ENCODE results near the gene PLCB4. TPM values are rescaled to one million over a fixed set of nuclear protein-coding genes. Genes with fewer than 3 reads are reported as not detected.

Gene PLCB4
- total RNA-seq, 1 experiment from 2014 or later = 0.91 TPM

GRCh38 chr20:9388160-9388812, 319.4 kb downstream of the PLCB4 start:
- Mint-ChIP-seq H3K36me3 (ENCODE audit: insufficient read depth, unreplicated experiment) (peaks cover 4% of the 10 kb centered on the region), H3K4me1 (ENCODE audit: insufficient read depth, unreplicated experiment) (no peaks in the 10 kb centered on the region), H3K27ac (ENCODE audit: low read depth, unreplicated experiment) (no peak overlapping the region), H3K27me3 (ENCODE audit: insufficient read depth, unreplicated experiment) (no peaks in the 10 kb centered on the region), H3K9me3 (ENCODE audit: unreplicated experiment) (no peaks in the 10 kb centered on the region), H3K4me3 (ENCODE audit: unreplicated experiment) (no peak overlapping the region)
- ChIA-PET POLR2A (no interaction called here), CTCF (interaction anchor here (0.6 to 1.9 kb wide), 7 partner anchors 20 to 598 kb away, joined by 3 to 9 read pairs (median 4); no protein-coding TSS in a partner anchor)
- no peak for TF ChIP-seq CTCF (IDR thresholded peaks at IDR 0.05; ENCODE audit: unreplicated experiment)
- DNase-seq (ENCODE audit: unreplicated experiment) = no peak
- intact Hi-C loops (cut with micrococcal nuclease) = no loop called here
- no TSS peak for BruUV-seq (replicated peaks)

- CTCF ChIA-PET = interaction anchor here (0.8 to 1.9 kb wide), 7 partner anchors 9 to 599 kb away, joined by 3 to 9 read pairs (median 4); no protein-coding TSS in a partner anchor
- BruUV-seq (replicated peaks) = no TSS peak
Measured at GRCh38 chr20:9388813-9389161, 319.9 kb downstream of the PLCB4 start.

GRCh38 chr20:9389346-9389745, 320.5 kb downstream of the PLCB4 start:
- Mint-ChIP-seq H3K4me3 (ENCODE audit: unreplicated experiment) (no peak overlapping the region), H3K9me3 (ENCODE audit: unreplicated experiment) (no peaks in the 10 kb centered on the region), H3K4me1 (ENCODE audit: insufficient read depth, unreplicated experiment) (no peaks in the 10 kb centered on the region), H3K27ac (ENCODE audit: low read depth, unreplicated experiment) (no peak overlapping the region), H3K36me3 (ENCODE audit: insufficient read depth, unreplicated experiment) (peaks cover 4% of the 10 kb centered on the region), H3K27me3 (ENCODE audit: insufficient read depth, unreplicated experiment) (no peaks in the 10 kb centered on the region)
- intact Hi-C loops (cut with micrococcal nuclease) = no loop called here
- CTCF ChIA-PET = interaction anchor here (0.8 to 1.9 kb wide), 7 partner anchors 8 to 599 kb away, joined by 3 to 9 read pairs (median 4); no protein-coding TSS in a partner anchor
- BruUV-seq (replicated peaks) = no TSS peak
- DNase-seq (ENCODE audit: unreplicated experiment) = no peak
- POLR2A ChIA-PET = no interaction called here
- no peak for TF ChIP-seq CTCF (IDR thresholded peaks at IDR 0.05; ENCODE audit: unreplicated experiment)

More at GRCh38 chr20:9388813-9389161, 319.9 kb downstream of the PLCB4 start:
- Mint-ChIP-seq H3K4me1 (ENCODE audit: insufficient read depth, unreplicated experiment) (no peaks in the 10 kb centered on the region), H3K9me3 (ENCODE audit: unreplicated experiment) (no peaks in the 10 kb centered on the region), H3K27me3 (ENCODE audit: insufficient read depth, unreplicated experiment) (no peaks in the 10 kb centered on the region), H3K27ac (ENCODE audit: low read depth, unreplicated experiment) (no peak overlapping the region), H3K4me3 (ENCODE audit: unreplicated experiment) (no peak overlapping the region), H3K36me3 (ENCODE audit: insufficient read depth, unreplicated experiment) (peaks cover 4% of the 10 kb centered on the region)
- intact Hi-C loops (cut with micrococcal nuclease) = no loop called here
- POLR2A ChIA-PET = no interaction called here
- DNase-seq (ENCODE audit: unreplicated experiment) = no peak
- no peak for TF ChIP-seq CTCF (IDR thresholded peaks at IDR 0.05; ENCODE audit: unreplicated experiment)

- no TSS peak for BruUV-seq (replicated peaks)
- DNase-seq (ENCODE audit: unreplicated experiment) = no peak
- no peak for TF ChIP-seq CTCF (IDR thresholded peaks at IDR 0.05; ENCODE audit: unreplicated experiment)
- Mint-ChIP-seq H3K9me3 (ENCODE audit: unreplicated experiment) (no peaks in the 10 kb centered on the region), H3K36me3 (ENCODE audit: insufficient read depth, unreplicated experiment) (peaks cover 4% of the 10 kb centered on the region), H3K4me1 (ENCODE audit: insufficient read depth, unreplicated experiment) (no peaks in the 10 kb centered on the region), H3K27ac (ENCODE audit: low read depth, unreplicated experiment) (no peak overlapping the region), H3K27me3 (ENCODE audit: insufficient read depth, unreplicated experiment) (no peaks in the 10 kb centered on the region), H3K4me3 (ENCODE audit: unreplicated experiment) (no peak overlapping the region)
- POLR2A ChIA-PET = interaction anchor here (0.9 kb wide), 1 partner anchor 628 kb away, joined by 4 read pairs; no protein-coding TSS in a partner anchor
- CTCF ChIA-PET = interaction anchor here (0.5 to 2.0 kb wide), 2 partner anchors 18 to 193 kb away, joined by 4 to 11 read pairs; no protein-coding TSS in a partner anchor
- intact Hi-C loops (cut with micrococcal nuclease) = no loop called here
Measured at GRCh38 chr20:9390441-9390840, 321.6 kb downstream of the PLCB4 start.

Data from MCF 10A (cell line).